Measurements from ENCODE around the gene LRMDA. TPM values are rescaled to one million over a fixed set of nuclear protein-coding genes. Genes with fewer than 3 reads are reported as not detected.

LRMDA gene
- total and polyA plus RNA-seq, 2 donors (not counting 3 experiments of a cell fraction or from before 2014, with no cell fraction given), result 9.7 to 18.0 TPM

- ChIA-PET POLR2A (no interaction called here), CTCF (interaction anchor here (1.3 kb wide), 1 partner anchor 9 kb away, joined by 4 read pairs; no protein-coding TSS in a partner anchor)
- Histone ChIP-seq H3K9ac (replicated peaks; ENCODE audit: extremely low read depth, insufficient read depth, low read length) (no peak overlapping the region), H3K79me2 (ENCODE audit: control insufficient read depth, insufficient read depth, low read length) (no peaks in the 10 kb centered on the region), H2AFZ (ENCODE audit: low read depth, low read length) (no peak overlapping the region), H3K4me3 (replicated peaks in 1 of 3; ENCODE audit: insufficient read depth in 1 of 3, low read depth in 1 of 3, low read length in 3 of 3) (no peak overlapping the region), H3K9me3 (replicated peaks; ENCODE audit: control insufficient read depth, insufficient read depth, low read length) (no peaks in the 10 kb centered on the region), H3K4me1 (ENCODE audit: control insufficient read depth, extremely low read depth, insufficient read depth, low read length) (no peaks in the 10 kb centered on the region), H3K9me1 (replicated peaks; ENCODE audit: control insufficient read depth, extremely low read depth, insufficient read depth, low read length) (no peaks in the 10 kb centered on the region), H3K27me3 (ENCODE audit: control insufficient read depth in 2 of 2, insufficient read depth in 2 of 2, low read length in 2 of 2) (no peaks in the 10 kb centered on the region), H3K27ac (ENCODE audit: insufficient read depth, low read depth, low read length) (no peak overlapping the region), H3K4me2 (ENCODE audit: insufficient read depth, low read length) (no peak overlapping the region), H4K20me1 (replicated peaks; ENCODE audit: control insufficient read depth, extremely low read depth, insufficient read depth, low read length) (no peaks in the 10 kb centered on the region), H3K36me3 (ENCODE audit: control insufficient read depth in 2 of 2, extremely low read depth in 1 of 2, insufficient read depth in 2 of 2, low read length in 2 of 2) (no peaks in the 10 kb centered on the region)
- dilution Hi-C loops (cut with MboI; ENCODE audit: extremely low pct_ligation_motif_present, low sequenced_read_pairs) (no loop called here), intact Hi-C loops (cut with micrococcal nuclease) (no loop called here)
- FAIRE-seq, result no peak
- DNase-seq (ENCODE audit: low read depth, low spot score), result no peak
- TF ChIP-seq MAX (IDR thresholded peaks at IDR 0.05; ENCODE audit: insufficient read depth, insufficient read length) (no peak), POLR2AphosphoS5 (IDR thresholded peaks at IDR 0.05; ENCODE audit: insufficient read depth, low read depth, low read length) (no peak), POLR2A (IDR thresholded peaks at IDR 0.05; ENCODE audit: low read depth, low read length) (no peak), EZH2 (IDR thresholded peaks at IDR 0.05; ENCODE audit: borderline replicate concordance, low read depth, low read length, severe bottlenecking) (no peak), FOS (IDR thresholded peaks at IDR 0.05; ENCODE audit: borderline replicate concordance, insufficient read depth, low read length) (no peak)
- BruUV-seq (replicated peaks), result no TSS peak
Measured at GRCh38 chr10:75487087-75487754, 55.8 kb downstream of the LRMDA start.

GRCh38 chr10:75487755-75488125 is 56.3 kb downstream of the LRMDA start:
- FAIRE-seq (no peak), DNase-seq (ENCODE audit: low read depth, low spot score) (no peak)
- no TSS peak for BruUV-seq (replicated peaks)
- Histone ChIP-seq H3K27ac (ENCODE audit: insufficient read depth, low read depth, low read length) (no peak overlapping the region), H3K27me3 (ENCODE audit: control insufficient read depth in 2 of 2, insufficient read depth in 2 of 2, low read length in 2 of 2) (no peaks in the 10 kb centered on the region), H3K9me1 (replicated peaks; ENCODE audit: control insufficient read depth, extremely low read depth, insufficient read depth, low read length) (no peaks in the 10 kb centered on the region), H3K4me1 (ENCODE audit: control insufficient read depth, extremely low read depth, insufficient read depth, low read length) (no peaks in the 10 kb centered on the region), H2AFZ (ENCODE audit: low read depth, low read length) (no peak overlapping the region), H3K9me3 (replicated peaks; ENCODE audit: control insufficient read depth, insufficient read depth, low read length) (no peaks in the 10 kb centered on the region), H4K20me1 (replicated peaks; ENCODE audit: control insufficient read depth, extremely low read depth, insufficient read depth, low read length) (no peaks in the 10 kb centered on the region), H3K4me3 (replicated peaks in 1 of 3; ENCODE audit: insufficient read depth in 1 of 3, low read depth in 1 of 3, low read length in 3 of 3) (no peak overlapping the region), H3K4me2 (ENCODE audit: insufficient read depth, low read length) (no peak overlapping the region), H3K79me2 (ENCODE audit: control insufficient read depth, insufficient read depth, low read length) (no peaks in the 10 kb centered on the region), H3K9ac (replicated peaks; ENCODE audit: extremely low read depth, insufficient read depth, low read length) (no peak overlapping the region), H3K36me3 (ENCODE audit: control insufficient read depth in 2 of 2, extremely low read depth in 1 of 2, insufficient read depth in 2 of 2, low read length in 2 of 2) (no peaks in the 10 kb centered on the region)
- dilution Hi-C loops (cut with MboI; ENCODE audit: extremely low pct_ligation_motif_present, low sequenced_read_pairs) (no loop called here), intact Hi-C loops (cut with micrococcal nuclease) (no loop called here)
- ChIA-PET POLR2A (no interaction called here), CTCF (interaction anchor here (1.3 kb wide), 1 partner anchor 9 kb away, joined by 4 read pairs; no protein-coding TSS in a partner anchor)
- TF ChIP-seq MAX (IDR thresholded peaks at IDR 0.05; ENCODE audit: insufficient read depth, insufficient read length) (no peak), MYC (IDR thresholded peaks at IDR 0.05; ENCODE audit: low read depth, low read length) (no peak), EZH2 (IDR thresholded peaks at IDR 0.05; ENCODE audit: borderline replicate concordance, low read depth, low read length, severe bottlenecking) (no peak), CTCF (IDR thresholded peaks at IDR 0.05; ENCODE audit: extremely low read depth in 1 of 2, insufficient read depth in 1 of 2, low read depth in 1 of 2, low read length in 2 of 2) (no peak), POLR2AphosphoS5 (IDR thresholded peaks at IDR 0.05; ENCODE audit: insufficient read depth, low read depth, low read length) (no peak), JUN (IDR thresholded peaks at IDR 0.05; ENCODE audit: borderline replicate concordance, insufficient read depth, insufficient read length, low read depth) (no peak), GATA2 (IDR thresholded peaks at IDR 0.05; ENCODE audit: insufficient read depth, insufficient read length, low read depth, low read length) (no peak), FOS (IDR thresholded peaks at IDR 0.05; ENCODE audit: borderline replicate concordance, insufficient read depth, low read length) (no peak), POLR2A (IDR thresholded peaks at IDR 0.05; ENCODE audit: low read depth, low read length) (no peak)
